ENCODE measurements around the gene CEP295NL. TPM values are rescaled to one million over a fixed set of nuclear protein-coding genes. Genes with fewer than 3 reads are reported as not detected.

The CEP295NL gene
- total RNA-seq, 1 experiment from 2014 or later = 3.6 TPM

- Histone ChIP-seq H3K4me2 (no peak overlapping the region), H3K27me3 (ENCODE audit: insufficient read depth, low read depth) (no peaks in the 10 kb centered on the region), H3K4me1 (replicated peaks; ENCODE audit: insufficient read depth) (peaks cover 6% of the 10 kb centered on the region), H3K36me3 (ENCODE audit: low read depth) (no peaks in the 10 kb centered on the region), H3K27ac (no peak overlapping the region), H2AFZ (no peak overlapping the region), H3K9me3 (ENCODE audit: insufficient read depth, low read depth) (no peaks in the 10 kb centered on the region), H3K9me2 (ENCODE audit: insufficient read depth) (no peaks in the 10 kb centered on the region), H3K79me2 (ENCODE audit: low read depth) (peaks cover 15% of the 10 kb centered on the region), H4K20me1 (ENCODE audit: insufficient read depth) (no peaks in the 10 kb centered on the region), H3K4me3 (no peak overlapping the region), H3F3A (ENCODE audit: insufficient read depth, low read depth) (peaks cover 5% of the 10 kb centered on the region; the same call in 1 of the 2 replicates)
- no peak for DNase-seq
- intact Hi-C loops (cut with micrococcal nuclease; ENCODE audit: unreplicated experiment) = no loop called here
- TF ChIP-seq EZH2 (IDR thresholded peaks at IDR 0.05; ENCODE audit: low read depth) (no peak), CTCF (conservative IDR thresholded peaks at IDR 0.05) (no peak)
- ChIA-PET POLR2A (ENCODE audit: unreplicated experiment) (no interaction called here), CTCF (no interaction called here)
- no TSS peak for BruUV-seq (replicated peaks)
These were observed 58.5 kb downstream of the CEP295NL start for GRCh38 chr17:78844301-78845005.

- Histone ChIP-seq H3K4me3 (no peak overlapping the region), H2AFZ (no peak overlapping the region), H3K36me3 (ENCODE audit: low read depth) (no peaks in the 10 kb centered on the region), H3K4me1 (replicated peaks; ENCODE audit: insufficient read depth) (peaks cover 13% of the 10 kb centered on the region), H3K4me2 (no peak overlapping the region), H3K27me3 (ENCODE audit: insufficient read depth, low read depth) (no peaks in the 10 kb centered on the region), H3K9me2 (ENCODE audit: insufficient read depth) (no peaks in the 10 kb centered on the region), H3K79me2 (ENCODE audit: low read depth) (peaks cover 29% of the 10 kb centered on the region), H4K20me1 (ENCODE audit: insufficient read depth) (peaks cover 8% of the 10 kb centered on the region; the same call in 1 of the 2 replicates), H3K27ac (no peak overlapping the region), H3K9me3 (ENCODE audit: insufficient read depth, low read depth) (no peaks in the 10 kb centered on the region), H3F3A (ENCODE audit: insufficient read depth, low read depth) (peaks cover 5% of the 10 kb centered on the region; the same call in 1 of the 2 replicates)
- intact Hi-C loops (cut with micrococcal nuclease; ENCODE audit: unreplicated experiment) = no loop called here
- POLR2A ChIA-PET (ENCODE audit: unreplicated experiment) = no interaction called here
- DNase-seq = peak in 1 of 2 experiments; percentile 32
- CTCF ChIA-PET = interaction anchor here (0.6 kb wide), 1 partner anchor 77 kb away, joined by 8 read pairs; no protein-coding TSS in a partner anchor
- BruUV-seq (replicated peaks) = no TSS peak
- TF ChIP-seq EZH2 (IDR thresholded peaks at IDR 0.05; ENCODE audit: low read depth) = no peak
- TF ChIP-seq CTCF (conservative IDR thresholded peaks at IDR 0.05) = peak; percentile 58
These were observed 60.0 kb downstream of the CEP295NL start for GRCh38 chr17:78842881-78843565.

- TF ChIP-seq CTCF (conservative IDR thresholded peaks at IDR 0.05) = no peak
- TF ChIP-seq EZH2 (IDR thresholded peaks at IDR 0.05; ENCODE audit: low read depth) = no peak
- Histone ChIP-seq H3K4me1 (replicated peaks; ENCODE audit: insufficient read depth) (peaks cover 13% of the 10 kb centered on the region), H2AFZ (peak within 1 kb of the TSS; percentile 95), H3K9me2 (ENCODE audit: insufficient read depth) (no peaks in the 10 kb centered on the region), H3K36me3 (ENCODE audit: low read depth) (0 out of 2 replicates have a peak, but pooled peaks cover 6% of the 10 kb centered on the region), H3K9me3 (ENCODE audit: insufficient read depth, low read depth) (no peaks in the 10 kb centered on the region), H4K20me1 (ENCODE audit: insufficient read depth) (peaks cover 11% of the 10 kb centered on the region; the same call in 1 of the 2 replicates), H3K27ac (peak within 1 kb of the TSS; percentile 85), H3K27me3 (ENCODE audit: insufficient read depth, low read depth) (no peaks in the 10 kb centered on the region), H3F3A (ENCODE audit: insufficient read depth, low read depth) (peaks cover 5% of the 10 kb centered on the region; the same call in 1 of the 2 replicates), H3K4me2 (peak within 1 kb of the TSS; percentile 98), H3K79me2 (ENCODE audit: low read depth) (peaks cover 46% of the 10 kb centered on the region), H3K4me3 (peak within 1 kb of the TSS; percentile 95)
- intact Hi-C loops (cut with micrococcal nuclease; ENCODE audit: unreplicated experiment) = loop anchor here (1.0 kb wide), 3 partner anchors 21 to 93 kb away; no protein-coding TSS in a partner anchor
- no TSS peak for BruUV-seq (replicated peaks)
- ChIA-PET CTCF (no interaction called here), POLR2A (ENCODE audit: unreplicated experiment) (interaction anchor here (0.6 to 0.7 kb wide), 4 partner anchors 56 to 937 kb away, joined by 3 to 4 read pairs (median 3); no protein-coding TSS in a partner anchor)
- DNase-seq = peak; percentile 89 to 99
These were observed 62.0 kb downstream of the CEP295NL start, which contains the start of gene USP36 for GRCh38 chr17:78840780-78841611. Gene USP36, minus strand, starts transcription at chr17:78840814. Its CDS starts 4,451 bp downstream, at chr17:78836363.

All from PC-9 (cell line).